HepG2 (cell line): ENCODE data around the gene PRSS8. TPM values are rescaled to one million over a fixed set of nuclear protein-coding genes. Genes with fewer than 3 reads are reported as not detected.

Experiments
- AKAP8 ChIP-seq: sonication (generic); formaldehyde crosslinking; IDR thresholded peaks from 2 replicates; pipeline ENCODE4 v1.5.1; 2020; ENCODE audit warnings: mild to moderate bottlenecking, missing genetic modification reagents
- FOXA1 ChIP-seq, 2 experiments: fragments of 450-650 bp in 1 of 2; sonication (generic) in 1 of 2; formaldehyde crosslinking in 1 of 2; IDR thresholded peaks; 2 replicates each; pipeline versions ENCODE4 v1.4.0 to v1.6.1; 2016 to 2020; ENCODE audit warnings: missing genetic modification reagents in 1 of 2
- FOXK2 ChIP-seq: fragments of 450-650 bp; IDR thresholded peaks from 2 replicates; pipeline ENCODE4 v1.6.1; 2016
- GTF2F1 ChIP-seq: fragments of 150-350 bp; IDR thresholded peaks from 2 replicates; pipeline ENCODE4 v1.6.1; 2014; ENCODE audit warnings: low read length
- HMG20A ChIP-seq: IDR thresholded peaks from 2 replicates; pipeline ENCODE4 v1.6.1; 2016; ENCODE audit warnings: borderline replicate concordance
- LCORL ChIP-seq, 2 experiments: fragments of 450-650 bp in 1 of 2; sonication (generic) in 1 of 2; formaldehyde crosslinking in 1 of 2; IDR thresholded peaks; 2 replicates each; pipeline versions ENCODE4 v1.5.0 to v1.6.1; 2017 to 2020; ENCODE audit warnings: antibody characterized with exemption in 1 of 2, missing genetic modification reagents in 1 of 2
- MED1 ChIP-seq: sonication (generic); formaldehyde crosslinking; IDR thresholded peaks from 2 replicates; pipeline ENCODE4 v1.4.0; 2020; ENCODE audit warnings: missing genetic modification reagents
- MTERF4 ChIP-seq: sonication (generic); formaldehyde crosslinking; IDR thresholded peaks from 2 replicates; pipeline ENCODE4 v1.8.0; 2023; ENCODE audit warnings: mild to moderate bottlenecking, missing genetic modification reagents
- NR0B2 ChIP-seq: sonication (generic); formaldehyde crosslinking; IDR thresholded peaks from 2 replicates; pipeline ENCODE4 v1.4.0; 2020; ENCODE audit warnings: mild to moderate bottlenecking, missing genetic modification reagents
- NR2F6 ChIP-seq, 2 experiments: IDR thresholded peaks; 2 replicates each; pipeline ENCODE4 v1.6.1; 2016; ENCODE audit warnings: antibody characterized with exemption in 1 of 2, mild to moderate bottlenecking in 1 of 2
- PPARG ChIP-seq: conservative IDR thresholded peaks from 2 replicates; pipeline ENCODE4 v1.6.1; 2016; ENCODE audit warnings: missing biosample characterization, missing genetic modification reagents
- SMAD3 ChIP-seq: sonication (generic); formaldehyde crosslinking; IDR thresholded peaks from 2 replicates; pipeline ENCODE4 v1.4.0; 2020; ENCODE audit warnings: missing genetic modification reagents
- SMAD9 ChIP-seq: sonication (generic); formaldehyde crosslinking; IDR thresholded peaks from 2 replicates; pipeline ENCODE4 v1.5.1; 2020; ENCODE audit warnings: mild to moderate bottlenecking, missing genetic modification reagents
- SOX13 ChIP-seq, 3 experiments: fragments of 450-650 bp in 1 of 3; sonication (generic) in 1 of 3; formaldehyde crosslinking in 1 of 3; IDR thresholded peaks in 2 of 3; conservative IDR thresholded peaks in 1 of 3; 2 replicates each; pipeline versions ENCODE4 v1.5.0 to v1.6.1; 2016 to 2020; ENCODE audit warnings: antibody characterized with exemption in 1 of 3, mild to moderate bottlenecking in 1 of 3, missing compliant biosample characterization in 1 of 3, missing genetic modification reagents in 1 of 3, moderate library complexity in 1 of 3
- ZBTB20 ChIP-seq: sonication (generic); formaldehyde crosslinking; IDR thresholded peaks from 2 replicates; pipeline ENCODE4 v1.8.1; 2023; ENCODE audit warnings: missing genetic modification reagents, low read depth, mild to moderate bottlenecking, borderline replicate concordance
- ZBTB3 ChIP-seq: sonication (generic); formaldehyde crosslinking; IDR thresholded peaks from 2 replicates; pipeline ENCODE4 v1.4.0; 2020; ENCODE audit warnings: low read depth, mild to moderate bottlenecking, moderate library complexity, missing genetic modification reagents, borderline replicate concordance
- ZNF160 ChIP-seq: sonication (generic); formaldehyde crosslinking; IDR thresholded peaks from 2 replicates; pipeline ENCODE4 v1.8.0; 2022; ENCODE audit warnings: mild to moderate bottlenecking, inconsistent platforms, missing genetic modification reagents
- ZNF333 ChIP-seq: sonication (generic); formaldehyde crosslinking; IDR thresholded peaks from 2 replicates; pipeline ENCODE4 v1.4.0; 2020; ENCODE audit warnings: mild to moderate bottlenecking, missing genetic modification reagents, borderline replicate concordance
- ZNF446 ChIP-seq: sonication (generic); formaldehyde crosslinking; IDR thresholded peaks from 2 replicates; pipeline ENCODE4 v1.5.0; 2020; ENCODE audit warnings: mild to moderate bottlenecking, missing genetic modification reagents
- ZNF510 ChIP-seq: sonication (generic); formaldehyde crosslinking; IDR thresholded peaks from 2 replicates; pipeline ENCODE4 v1.4.0; 2020; ENCODE audit warnings: low read depth, mild to moderate bottlenecking, missing genetic modification reagents
- ZNF562 ChIP-seq: sonication (generic); formaldehyde crosslinking; IDR thresholded peaks from 2 replicates; pipeline ENCODE4 v1.8.0; 2022; ENCODE audit warnings: missing genetic modification reagents, borderline replicate concordance
- ZNF839 ChIP-seq: sonication (generic); formaldehyde crosslinking; IDR thresholded peaks from 2 replicates; pipeline ENCODE4 v1.4.0; 2020; ENCODE audit warnings: missing genetic modification reagents, mild to moderate bottlenecking, borderline replicate concordance
- polyA plus RNA-seq, 8 experiments: library from polyadenylated mRNA; depleted of rRNA in 3 of 8; stranded (reverse) in 7 of 8; unstranded in 1 of 8; fragments of >200 nt; fragmentation: Illumina TruSeq in 4 of 8; extraction: Trizol in 4 of 8; gene quantifications; 2 replicates each; pipeline versions ENCODE4 v1.2.1 to v1.2.3, GENCODE V29; 2011 to 2016; ENCODE audit warnings: low read depth in 4 of 8, missing spikeins in 1 of 8, mixed read lengths in 1 of 8; ENCODE audit not compliant: insufficient read depth in 1 of 8
- total RNA-seq, 5 experiments: library from RNA; depleted of rRNA; stranded (reverse); fragments of >200 nt; fragmentation: Illumina TruSeq; extraction: Trizol; gene quantifications; 2 replicates each; pipeline ENCODE4 v1.2.3, GENCODE V29; 2016; ENCODE audit warnings: low read depth in 1 of 5
- TF ChIP-seq, protein P1 (sequence below): sonication (generic); formaldehyde crosslinking; IDR thresholded peaks from 2 replicates; pipeline ENCODE4 v1.5.1; 2020; ENCODE audit warnings: mild to moderate bottlenecking, missing genetic modification reagents, moderate library complexity
- TF ChIP-seq, protein P2 (sequence below): sonication (generic); formaldehyde crosslinking; IDR thresholded peaks from 2 replicates; pipeline ENCODE4 v1.5.0; 2020; ENCODE audit warnings: missing genetic modification reagents

PRSS8 gene
- total and polyA plus RNA-seq, 2 of the 13 experiments (the other 11 are each of a cell fraction or from before 2014, with no cell fraction given): 2.6 to 7.2 TPM

GRCh38 chr16:31093132-31093703, 42.3 kb downstream of the PRSS8 start (continued):
- TF ChIP-seq, protein P1, sequence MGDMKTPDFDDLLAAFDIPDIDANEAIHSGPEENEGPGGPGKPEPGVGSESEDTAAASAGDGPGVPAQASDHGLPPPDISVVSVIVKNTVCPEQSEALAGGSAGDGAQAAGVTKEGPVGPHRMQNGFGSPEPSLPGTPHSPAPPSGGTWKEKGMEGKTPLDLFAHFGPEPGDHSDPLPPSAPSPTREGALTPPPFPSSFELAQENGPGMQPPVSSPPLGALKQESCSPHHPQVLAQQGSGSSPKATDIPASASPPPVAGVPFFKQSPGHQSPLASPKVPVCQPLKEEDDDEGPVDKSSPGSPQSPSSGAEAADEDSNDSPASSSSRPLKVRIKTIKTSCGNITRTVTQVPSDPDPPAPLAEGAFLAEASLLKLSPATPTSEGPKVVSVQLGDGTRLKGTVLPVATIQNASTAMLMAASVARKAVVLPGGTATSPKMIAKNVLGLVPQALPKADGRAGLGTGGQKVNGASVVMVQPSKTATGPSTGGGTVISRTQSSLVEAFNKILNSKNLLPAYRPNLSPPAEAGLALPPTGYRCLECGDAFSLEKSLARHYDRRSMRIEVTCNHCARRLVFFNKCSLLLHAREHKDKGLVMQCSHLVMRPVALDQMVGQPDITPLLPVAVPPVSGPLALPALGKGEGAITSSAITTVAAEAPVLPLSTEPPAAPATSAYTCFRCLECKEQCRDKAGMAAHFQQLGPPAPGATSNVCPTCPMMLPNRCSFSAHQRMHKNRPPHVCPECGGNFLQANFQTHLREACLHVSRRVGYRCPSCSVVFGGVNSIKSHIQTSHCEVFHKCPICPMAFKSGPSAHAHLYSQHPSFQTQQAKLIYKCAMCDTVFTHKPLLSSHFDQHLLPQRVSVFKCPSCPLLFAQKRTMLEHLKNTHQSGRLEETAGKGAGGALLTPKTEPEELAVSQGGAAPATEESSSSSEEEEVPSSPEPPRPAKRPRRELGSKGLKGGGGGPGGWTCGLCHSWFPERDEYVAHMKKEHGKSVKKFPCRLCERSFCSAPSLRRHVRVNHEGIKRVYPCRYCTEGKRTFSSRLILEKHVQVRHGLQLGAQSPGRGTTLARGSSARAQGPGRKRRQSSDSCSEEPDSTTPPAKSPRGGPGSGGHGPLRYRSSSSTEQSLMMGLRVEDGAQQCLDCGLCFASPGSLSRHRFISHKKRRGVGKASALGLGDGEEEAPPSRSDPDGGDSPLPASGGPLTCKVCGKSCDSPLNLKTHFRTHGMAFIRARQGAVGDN (CRISPR knock-in tag): peak; percentile 26; the same call in 1 of the 2 replicates
- TF ChIP-seq LCORL (IDR thresholded peaks at IDR 0.05) (no peak), LCORL (CRISPR knock-in tag; IDR thresholded peaks at IDR 0.05) (no peak), ZNF510 (CRISPR knock-in tag) (no peak), SOX13 (IDR thresholded peaks at IDR 0.05) (no peak), SOX13 (CRISPR knock-in tag; conservative IDR thresholded peaks at IDR 0.05 in 1 of 2, IDR thresholded peaks at IDR 0.05 in 1 of 2) (0 out of 4 replicates have a peak, but pooled peaks of 1 of the 2 experiments have one; percentile 47), NR2F6 (IDR thresholded peaks at IDR 0.05) (no peak), NR2F6 (CRISPR knock-in tag; IDR thresholded peaks at IDR 0.05) (peak; percentile 44; the same call in 1 of the 2 replicates), NR0B2 (CRISPR knock-in tag) (no peak), AKAP8 (CRISPR knock-in tag) (peak; percentile 66; the same call in 1 of the 2 replicates), ZBTB20 (CRISPR knock-in tag) (no peak), ZBTB3 (CRISPR knock-in tag) (no peak), ZNF333 (CRISPR knock-in tag) (no peak), SMAD9 (CRISPR knock-in tag) (no peak), MED1 (no peak), FOXA1 (IDR thresholded peaks at IDR 0.05) (no peak), FOXA1 (CRISPR knock-in tag; IDR thresholded peaks at IDR 0.05) (no peak), ZNF562 (no peak), MTERF4 (CRISPR knock-in tag) (no peak), GTF2F1 (no peak), ZNF160 (CRISPR knock-in tag) (no peak), ZNF839 (CRISPR knock-in tag) (no peak), FOXK2 (no peak), ZNF446 (CRISPR knock-in tag) (no peak), HMG20A (CRISPR knock-in tag) (no peak), SMAD3 (CRISPR knock-in tag) (0 out of 2 replicates have a peak, but pooled peaks have one; percentile 51), PPARG (CRISPR knock-in tag) (no peak)
- TF ChIP-seq, protein P2, sequence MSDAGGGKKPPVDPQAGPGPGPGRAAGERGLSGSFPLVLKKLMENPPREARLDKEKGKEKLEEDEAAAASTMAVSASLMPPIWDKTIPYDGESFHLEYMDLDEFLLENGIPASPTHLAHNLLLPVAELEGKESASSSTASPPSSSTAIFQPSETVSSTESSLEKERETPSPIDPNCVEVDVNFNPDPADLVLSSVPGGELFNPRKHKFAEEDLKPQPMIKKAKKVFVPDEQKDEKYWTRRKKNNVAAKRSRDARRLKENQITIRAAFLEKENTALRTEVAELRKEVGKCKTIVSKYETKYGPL: no peak
